Coronary artery (tissue), 2 donors: Measurements from ENCODE around the gene LOXHD1.

Experiments used
- DNase-seq: peaks from one replicate; pipeline ENCODE4 v3.0.0-alpha.2; 2017; ENCODE audit warnings: low spot score
- H3K27ac ChIP-seq, 2 donors: fragments of 200-600 bp; sonication (generic); one replicate each; pipeline ENCODE4 v1.5.1; 2016 to 2019
- H3K4me3 ChIP-seq: fragments of 200-600 bp; sonication (generic); 2 replicates; pipeline ENCODE4 v1.5.1; 2016; ENCODE audit warnings: mild to moderate bottlenecking, moderate library complexity
- CTCF ChIP-seq: fragments of 200-600 bp; sonication (generic); IDR thresholded peaks from one replicate; pipeline ENCODE4 v1.5.1; 2019; ENCODE audit warnings: antibody characterized with exemption

LOXHD1 gene

GRCh38 chr18:46675112-46675511 lies 18.1 kb upstream of the LOXHD1 start:
- Histone ChIP-seq H3K27ac (no peak overlapping the region), H3K4me3 (no peak overlapping the region)
- DNase-seq, result no peak
- no peak for TF ChIP-seq CTCF

GRCh38 chr18:46672062-46672970 lies 15.3 kb upstream of the LOXHD1 start:
- no peak for TF ChIP-seq CTCF
- Histone ChIP-seq H3K4me3 (no peak overlapping the region), H3K27ac (no peak overlapping the region)
- no peak for DNase-seq

- no peak for DNase-seq
- TF ChIP-seq CTCF, result no peak
- Histone ChIP-seq H3K4me3 (no peak overlapping the region), H3K27ac (no peak overlapping the region)
Observed at GRCh38 chr18:46668694-46669093, 11.7 kb upstream of the LOXHD1 start.

- H3K27ac ChIP-seq, result no peak overlapping the region
- H3K4me3 ChIP-seq, result no peak overlapping the region
- no peak for TF ChIP-seq CTCF
- DNase-seq, result no peak
Observed at GRCh38 chr18:46668135-46668534, 11.1 kb upstream of the LOXHD1 start.

GRCh38 chr18:46663539-46663938 lies 6.5 kb upstream of the LOXHD1 start:
- TF ChIP-seq CTCF, result no peak
- no peak overlapping the region for H3K27ac ChIP-seq
- no peak for DNase-seq
- H3K4me3 ChIP-seq, result no peak overlapping the region

- no peak overlapping the region for H3K27ac ChIP-seq
- no peak for DNase-seq
- no peak for TF ChIP-seq CTCF
- H3K4me3 ChIP-seq, result no peak overlapping the region
Observed at GRCh38 chr18:46660957-46661749, 4.1 kb upstream of the LOXHD1 start.
